ENCODE results near the gene MUC5B.

DNA sequence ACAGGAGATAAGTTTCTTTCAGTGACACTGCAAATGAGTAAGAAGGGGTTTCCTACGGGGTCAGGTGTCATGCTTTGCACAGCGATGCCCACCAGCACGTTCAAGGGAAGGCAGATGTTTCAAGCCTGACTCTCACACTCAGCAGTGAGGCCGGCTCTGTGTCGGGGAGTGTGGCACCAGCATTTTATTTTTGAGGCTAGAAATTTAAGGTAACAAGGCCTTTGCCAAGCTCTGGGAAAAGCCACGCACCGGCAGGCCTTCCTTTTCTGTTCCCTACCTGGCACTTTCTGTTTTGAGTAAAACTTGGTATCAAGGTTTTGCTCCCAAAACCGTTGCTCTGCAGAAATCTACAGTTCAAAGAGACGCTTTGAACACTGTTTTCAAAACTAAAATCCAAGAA lies 48.5 kb downstream of the MUC5B start:
- TF ChIP-seq, protein P1, sequence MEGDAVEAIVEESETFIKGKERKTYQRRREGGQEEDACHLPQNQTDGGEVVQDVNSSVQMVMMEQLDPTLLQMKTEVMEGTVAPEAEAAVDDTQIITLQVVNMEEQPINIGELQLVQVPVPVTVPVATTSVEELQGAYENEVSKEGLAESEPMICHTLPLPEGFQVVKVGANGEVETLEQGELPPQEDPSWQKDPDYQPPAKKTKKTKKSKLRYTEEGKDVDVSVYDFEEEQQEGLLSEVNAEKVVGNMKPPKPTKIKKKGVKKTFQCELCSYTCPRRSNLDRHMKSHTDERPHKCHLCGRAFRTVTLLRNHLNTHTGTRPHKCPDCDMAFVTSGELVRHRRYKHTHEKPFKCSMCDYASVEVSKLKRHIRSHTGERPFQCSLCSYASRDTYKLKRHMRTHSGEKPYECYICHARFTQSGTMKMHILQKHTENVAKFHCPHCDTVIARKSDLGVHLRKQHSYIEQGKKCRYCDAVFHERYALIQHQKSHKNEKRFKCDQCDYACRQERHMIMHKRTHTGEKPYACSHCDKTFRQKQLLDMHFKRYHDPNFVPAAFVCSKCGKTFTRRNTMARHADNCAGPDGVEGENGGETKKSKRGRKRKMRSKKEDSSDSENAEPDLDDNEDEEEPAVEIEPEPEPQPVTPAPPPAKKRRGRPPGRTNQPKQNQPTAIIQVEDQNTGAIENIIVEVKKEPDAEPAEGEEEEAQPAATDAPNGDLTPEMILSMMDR (IDR thresholded peaks at IDR 0.05) = no peak
- TF ChIP-seq POLR2A (IDR thresholded peaks at IDR 0.05) = no peak

Measured in testis (tissue), 2 donors.